Kidney epithelial cell (primary cell): Measurements from ENCODE around the gene BBS10. TPM values are rescaled to one million over a fixed set of nuclear protein-coding genes. Genes with fewer than 3 reads are reported as not detected.

Experiments
- DNase-seq: peaks from one replicate; pipeline ENCODE4 v3.0.0-alpha.2; 2010; ENCODE audit warnings: low read depth
- H3K27me3 ChIP-seq: 2 replicates; pipeline ENCODE4 v1.6.0; 2011; ENCODE audit warnings: low read length; ENCODE audit not compliant: control insufficient read depth, insufficient read depth
- H3K36me3 ChIP-seq: 2 replicates; pipeline ENCODE4 v1.5.1; 2011; ENCODE audit warnings: low read length; ENCODE audit not compliant: control insufficient read depth, insufficient read depth
- H3K4me3 ChIP-seq: 2 replicates; pipeline ENCODE4 v1.5.1; 2011; ENCODE audit warnings: low read depth, mild to moderate bottlenecking, control low read depth, low read length
- total RNA-seq: library from RNA; depleted of rRNA; stranded (reverse); fragments of >200 nt; gene quantifications from 2 replicates; pipeline ENCODE4 v1.2.3, GENCODE V29; 2015
- TF ChIP-seq, protein P1 (sequence below): IDR thresholded peaks from 2 replicates; pipeline ENCODE4 v1.5.1; 2011; ENCODE audit warnings: mild to moderate bottlenecking, moderate library complexity, low read length, control low read depth, inconsistent platforms; ENCODE audit not compliant: insufficient read depth, poor library complexity, severe bottlenecking

The BBS10 gene
- total RNA-seq, 1 donor from 2014 or later: 14.4 TPM

DNA sequence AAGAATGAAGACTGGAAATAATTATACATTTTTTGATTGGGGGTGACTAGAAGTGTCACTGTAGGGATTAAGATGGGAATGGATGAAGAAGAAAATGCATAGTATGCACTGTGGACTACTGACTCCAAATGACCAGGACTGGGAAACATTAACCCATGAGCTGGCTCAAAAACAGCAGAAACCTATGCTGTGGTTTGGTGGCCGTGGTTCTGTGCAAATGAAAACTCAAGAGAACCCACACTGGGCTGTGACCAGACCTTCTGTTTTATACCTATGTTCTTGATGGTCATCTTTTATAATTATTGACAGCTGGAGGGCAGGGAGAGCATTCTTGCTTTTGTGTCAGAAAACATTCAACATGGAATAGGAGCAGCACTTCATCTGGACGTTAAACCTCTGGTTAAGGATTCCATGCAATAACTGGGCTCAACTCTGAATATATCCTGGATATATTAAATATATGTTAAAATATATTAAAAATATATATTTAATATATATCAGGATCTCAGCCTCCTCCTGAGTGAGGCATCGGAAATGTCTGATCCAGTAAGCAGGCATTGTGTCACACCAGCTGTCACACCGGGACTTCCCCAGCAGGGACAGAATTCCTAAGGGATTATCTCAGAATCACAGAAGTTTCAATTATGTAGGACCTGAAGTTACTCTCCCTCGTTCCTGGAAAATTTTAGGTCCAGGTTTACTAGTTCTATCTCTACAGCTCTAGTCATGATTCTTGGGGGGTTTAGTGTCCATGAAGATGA, 48.5 kb downstream of the BBS10 start:
- Histone ChIP-seq H3K27me3 (no peaks in the 10 kb centered on the region), H3K36me3 (no peaks in the 10 kb centered on the region), H3K4me3 (no peak overlapping the region)
- TF ChIP-seq, protein P1, sequence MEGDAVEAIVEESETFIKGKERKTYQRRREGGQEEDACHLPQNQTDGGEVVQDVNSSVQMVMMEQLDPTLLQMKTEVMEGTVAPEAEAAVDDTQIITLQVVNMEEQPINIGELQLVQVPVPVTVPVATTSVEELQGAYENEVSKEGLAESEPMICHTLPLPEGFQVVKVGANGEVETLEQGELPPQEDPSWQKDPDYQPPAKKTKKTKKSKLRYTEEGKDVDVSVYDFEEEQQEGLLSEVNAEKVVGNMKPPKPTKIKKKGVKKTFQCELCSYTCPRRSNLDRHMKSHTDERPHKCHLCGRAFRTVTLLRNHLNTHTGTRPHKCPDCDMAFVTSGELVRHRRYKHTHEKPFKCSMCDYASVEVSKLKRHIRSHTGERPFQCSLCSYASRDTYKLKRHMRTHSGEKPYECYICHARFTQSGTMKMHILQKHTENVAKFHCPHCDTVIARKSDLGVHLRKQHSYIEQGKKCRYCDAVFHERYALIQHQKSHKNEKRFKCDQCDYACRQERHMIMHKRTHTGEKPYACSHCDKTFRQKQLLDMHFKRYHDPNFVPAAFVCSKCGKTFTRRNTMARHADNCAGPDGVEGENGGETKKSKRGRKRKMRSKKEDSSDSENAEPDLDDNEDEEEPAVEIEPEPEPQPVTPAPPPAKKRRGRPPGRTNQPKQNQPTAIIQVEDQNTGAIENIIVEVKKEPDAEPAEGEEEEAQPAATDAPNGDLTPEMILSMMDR: no peak
- DNase-seq: no peak

Other genes starting within 250 kb of the BBS10 start
- 77.5 and 87.7 TPM in 2 replicates for gene OSBPL8, start 211.4 kb upstream of the BBS10 start, total RNA-seq